Stomach (tissue), 4 donors: ENCODE measurements around the gene CZIB.

Experiments
- CTCF ChIP-seq, 7 experiments: fragments of 450-650 bp in 4 of 7; fragments of 200-600 bp in 3 of 7; sonication (generic) in 3 of 7; IDR thresholded peaks; one replicate each; pipeline ENCODE4 v1.5.1; 2016 to 2019; ENCODE audit warnings: antibody characterized with exemption in 7 of 7, control low read depth in 2 of 7, mild to moderate bottlenecking in 1 of 7
- POLR2AphosphoS5 ChIP-seq, 3 donors: sonication (generic); formaldehyde crosslinking; IDR thresholded peaks; one replicate each; pipeline ENCODE4 v1.6.1; 2016; ENCODE audit warnings: antibody characterized with exemption in 3 of 3

GRCh38 chr1:53210352-53210751 lies 10.1 kb downstream of the CZIB start:
- no peak for TF ChIP-seq CTCF (IDR thresholded peaks at IDR 0.05)
- TF ChIP-seq POLR2AphosphoS5 (IDR thresholded peaks at IDR 0.05), result no peak
